ENCODE measurements around the gene NUP160. TPM values are rescaled to one million over a fixed set of nuclear protein-coding genes. Genes with fewer than 3 reads are reported as not detected.

Gene NUP160
- total RNA-seq, 1 donor from 2014 or later: 63.5 TPM

Small RNAs within 50 kb of the gene (small RNA-seq; reads per million reads assigned to genes)
- gene AC021443.1 (not detected), gene RF00019 (not detected), gene RNA5SP340 (not detected)

Other genes with a start within 250 kb of the NUP160 start
- gene MTCH2, start 205.8 kb downstream of the NUP160 start, total RNA-seq: 89.2 TPM
- 0.78 TPM for gene AGBL2, start 133.0 kb downstream of the NUP160 start, total RNA-seq
- gene FNBP4, start 81.0 kb downstream of the NUP160 start, total RNA-seq: 89.1 TPM
- gene PTPRJ, start 132.2 kb upstream of the NUP160 start, total RNA-seq: 13.7 TPM